Measurements from ENCODE around the gene NPEPPS. TPM values are rescaled to one million over a fixed set of nuclear protein-coding genes. Genes with fewer than 3 reads are reported as not detected.
A peak's percentile ranks its signal among the peaks of the same experiment; 100 is the strongest.
"Not testable (repeated sequence)": the region's sequence is repeated elsewhere in the genome, so short reads cannot be mapped to it uniquely, and the experiment has no call there.

The NPEPPS gene
- total and polyA plus RNA-seq, 5 experiments from 2014 or later = 34.8 to 110 (median 38.2) TPM

- H3K4me3 Mint-ChIP-seq, POLR2A ChIA-PET, H3K9me3 Mint-ChIP-seq, DNase-seq, H3K4me1 Mint-ChIP-seq, ATAC-seq, H3K27me3 Mint-ChIP-seq, H3K27ac Mint-ChIP-seq: not testable (repeated sequence)
- peaks cover 0 to 35% (median 0%) of the 10 kb centered on the region in 3 donors for H3K36me3 Mint-ChIP-seq
Measured at GRCh38 chr17:47582416-47582815, 51.5 kb downstream of the NPEPPS start.

- H3K9me3 Mint-ChIP-seq, H3K27me3 Mint-ChIP-seq, H3K27ac Mint-ChIP-seq, H3K4me3 Mint-ChIP-seq, DNase-seq, POLR2A ChIA-PET, ATAC-seq, H3K4me1 Mint-ChIP-seq: not testable (repeated sequence)
- H3K36me3 Mint-ChIP-seq = peaks cover 0 to 46% (median 0%) of the 10 kb centered on the region in 3 donors
Measured at GRCh38 chr17:47586378-47587055, 55.6 kb downstream of the NPEPPS start.

GRCh38 chr17:47593522-47593921 is 62.6 kb downstream of the NPEPPS start:
- ATAC-seq, POLR2A ChIA-PET, H3K4me1 Mint-ChIP-seq, H3K9me3 Mint-ChIP-seq, H3K27ac Mint-ChIP-seq, H3K27me3 Mint-ChIP-seq, H3K4me3 Mint-ChIP-seq, DNase-seq: not testable (repeated sequence)
- H3K36me3 Mint-ChIP-seq = peaks cover 0 to 63% (median 8%) of the 10 kb centered on the region in 3 donors

- Mint-ChIP-seq H3K4me3 (no peak overlapping the region), H3K27me3 (no peaks in the 10 kb centered on the region), H3K9me3 (no peaks in the 10 kb centered on the region), H3K27ac (peak overlapping the region in 5 of 10 donors; percentile 23 to 81 (median 35)), H3K4me1 (peaks cover 0 to 3% (median 0%) of the 10 kb centered on the region in 4 donors), H3K36me3 (peaks cover 6 to 85% (median 14%) of the 10 kb centered on the region in 3 donors)
- DNase-seq (no peak), ATAC-seq (no peak)
- POLR2A ChIA-PET = no interaction called here
Measured at GRCh38 chr17:47603830-47604597, 73.1 kb downstream of the NPEPPS start.

GRCh38 chr17:47604598-47604927 is 73.7 kb downstream of the NPEPPS start:
- peaks cover 0 to 3% (median 0%) of the 10 kb centered on the region in 4 donors for H3K4me1 Mint-ChIP-seq
- H3K27ac Mint-ChIP-seq = peak overlapping the region in 3 of 10 donors; percentile 15 to 44 (median 29)
- no peak for ATAC-seq
- DNase-seq = no peak
- POLR2A ChIA-PET = no interaction called here
- no peak overlapping the region for H3K4me3 Mint-ChIP-seq
- no peaks in the 10 kb centered on the region for H3K27me3 Mint-ChIP-seq
- no peaks in the 10 kb centered on the region for H3K9me3 Mint-ChIP-seq
- H3K36me3 Mint-ChIP-seq = peaks cover 6 to 84% (median 14%) of the 10 kb centered on the region in 3 donors

- peaks cover 0 to 3% (median 0%) of the 10 kb centered on the region in 4 donors for H3K4me1 Mint-ChIP-seq
- ATAC-seq (no peak), DNase-seq (no peak)
- peak overlapping the region in 2 of 10 donors; percentile 14 to 63 for H3K27ac Mint-ChIP-seq
- H3K36me3 Mint-ChIP-seq = peaks cover 6 to 84% (median 13%) of the 10 kb centered on the region in 3 donors
- H3K4me3 Mint-ChIP-seq = no peak overlapping the region
- no peaks in the 10 kb centered on the region for H3K9me3 Mint-ChIP-seq
- POLR2A ChIA-PET = interaction anchor here (1.7 kb wide), 1 partner anchor 44 kb away, joined by 5 read pairs; the partner anchor contains the start of gene KPNB1
- no peaks in the 10 kb centered on the region for H3K27me3 Mint-ChIP-seq
Measured at GRCh38 chr17:47605011-47605410, 74.1 kb downstream of the NPEPPS start.

- H3K36me3 Mint-ChIP-seq = peaks cover 0 to 74% (median 14%) of the 10 kb centered on the region in 3 donors
- POLR2A ChIA-PET = interaction anchor here (1.1 kb wide), 1 partner anchor 42 kb away, joined by 3 read pairs; no protein-coding TSS in a partner anchor
- H3K27me3 Mint-ChIP-seq = no peaks in the 10 kb centered on the region
- DNase-seq (no peak), ATAC-seq (no peak)
- peak overlapping the region in 6 of 10 donors; percentile 5 to 68 (median 19) for H3K27ac Mint-ChIP-seq
- H3K9me3 Mint-ChIP-seq = no peaks in the 10 kb centered on the region
- H3K4me1 Mint-ChIP-seq = peaks cover 0 to 3% (median 0%) of the 10 kb centered on the region in 4 donors
- no peak overlapping the region for H3K4me3 Mint-ChIP-seq
Measured at GRCh38 chr17:47607481-47607880, 76.6 kb downstream of the NPEPPS start.

- Mint-ChIP-seq H3K9me3 (no peaks in the 10 kb centered on the region), H3K4me3 (no peak overlapping the region), H3K27me3 (no peaks in the 10 kb centered on the region), H3K36me3 (peaks cover 0 to 67% (median 17%) of the 10 kb centered on the region in 3 donors), H3K27ac (peak overlapping the region in 2 of 10 donors; percentile 7 to 10), H3K4me1 (peaks cover 0 to 3% (median 2%) of the 10 kb centered on the region in 4 donors)
- POLR2A ChIA-PET = interaction anchor here (0.7 kb wide), 1 partner anchor 296 kb away, joined by 5 read pairs; no protein-coding TSS in a partner anchor
- DNase-seq (no peak), ATAC-seq (no peak)
Measured at GRCh38 chr17:47611372-47612350, 80.8 kb downstream of the NPEPPS start.

GRCh38 chr17:47615766-47616424 is 85.0 kb downstream of the NPEPPS start:
- Mint-ChIP-seq H3K36me3 (peaks cover 0 to 64% (median 16%) of the 10 kb centered on the region in 3 donors), H3K27ac (peak overlapping the region in 4 of 10 donors; percentile 3 to 74 (median 38)), H3K27me3 (no peaks in the 10 kb centered on the region), H3K4me1 (peaks cover 0 to 8% (median 4%) of the 10 kb centered on the region in 4 donors), H3K9me3 (no peaks in the 10 kb centered on the region), H3K4me3 (no peak overlapping the region)
- DNase-seq = peak in 3 of 10 donors; percentile 60 to 66 (median 60)
- ATAC-seq = peak in 1 of 2 donors; percentile 42
- POLR2A ChIA-PET = no interaction called here

- DNase-seq = no peak
- ATAC-seq = no peak
- Mint-ChIP-seq H3K27ac (peak overlapping the region in 1 of 10 donors; percentile 48), H3K36me3 (peaks cover 0 to 73% (median 10%) of the 10 kb centered on the region in 3 donors), H3K27me3 (no peaks in the 10 kb centered on the region), H3K4me1 (peaks cover 0 to 8% (median 4%) of the 10 kb centered on the region in 4 donors), H3K4me3 (no peak overlapping the region), H3K9me3 (no peaks in the 10 kb centered on the region)
- POLR2A ChIA-PET = interaction anchor here (0.6 to 1.1 kb wide), 3 partner anchors 12 to 414 kb away, joined by 3 to 7 read pairs (median 5); no protein-coding TSS in a partner anchor
Measured at GRCh38 chr17:47618410-47618809, 87.5 kb downstream of the NPEPPS start.

- peaks cover 0 to 70% (median 10%) of the 10 kb centered on the region in 3 donors for H3K36me3 Mint-ChIP-seq
- no peak for ATAC-seq
- H3K27me3 Mint-ChIP-seq = no peaks in the 10 kb centered on the region
- peak overlapping the region in 8 of 10 donors; percentile 15 to 89 (median 50) for H3K27ac Mint-ChIP-seq
- H3K4me1 Mint-ChIP-seq = peaks cover 0 to 8% (median 4%) of the 10 kb centered on the region in 4 donors
- POLR2A ChIA-PET = no interaction called here
- no peaks in the 10 kb centered on the region for H3K9me3 Mint-ChIP-seq
- H3K4me3 Mint-ChIP-seq = no peak overlapping the region
- no peak for DNase-seq
Measured at GRCh38 chr17:47620503-47621245, 89.8 kb downstream of the NPEPPS start.
